HepG2 (cell line): ENCODE data around the gene EGLN1. TPM values are rescaled to one million over a fixed set of nuclear protein-coding genes. Genes with fewer than 3 reads are reported as not detected.
A peak's percentile ranks its signal among the peaks of the same experiment; 100 is the strongest.

Source experiments
- AGO1 ChIP-seq: fragments of 200-400 bp; formaldehyde crosslinking; IDR thresholded peaks from 2 replicates; pipeline ENCODE4 v1.6.1; 2017; ENCODE audit warnings: mild to moderate bottlenecking, low read depth, low read length, moderate library complexity; ENCODE audit not compliant: poor library complexity, severe bottlenecking
- CAMTA2 ChIP-seq: sonication (generic); formaldehyde crosslinking; IDR thresholded peaks from 2 replicates; pipeline ENCODE4 v1.4.0; 2020; ENCODE audit warnings: mild to moderate bottlenecking, missing genetic modification reagents, borderline replicate concordance
- CBX5 ChIP-seq: sonication (generic); formaldehyde crosslinking; IDR thresholded peaks from 2 replicates; pipeline ENCODE4 v1.4.0; 2020; ENCODE audit warnings: missing genetic modification reagents, borderline replicate concordance
- ETS1 ChIP-seq: sonication (generic); formaldehyde crosslinking; IDR thresholded peaks from 2 replicates; pipeline ENCODE4 v1.4.0; 2020; ENCODE audit warnings: missing genetic modification reagents
- HNRNPK ChIP-seq: fragments of 200-400 bp; formaldehyde crosslinking; IDR thresholded peaks from 2 replicates; pipeline ENCODE4 v1.6.1; 2018; ENCODE audit warnings: low read length, low read depth, moderate library complexity, mild to moderate bottlenecking; ENCODE audit not compliant: poor library complexity, severe bottlenecking
- HOXD1 ChIP-seq: sonication (generic); formaldehyde crosslinking; IDR thresholded peaks from 2 replicates; pipeline ENCODE4 v1.5.0; 2020; ENCODE audit warnings: missing genetic modification reagents
- KDM5A ChIP-seq: fragments of 200-600 bp; sonication (generic); IDR thresholded peaks from 2 replicates; pipeline ENCODE4 v1.7.0; 2018; ENCODE audit warnings: antibody characterized with exemption, mild to moderate bottlenecking, low read length, borderline replicate concordance
- RBFOX2 ChIP-seq: fragments of 200-400 bp; formaldehyde crosslinking; IDR thresholded peaks from 2 replicates; pipeline ENCODE4 v1.6.1; 2017; ENCODE audit warnings: low read depth, mild to moderate bottlenecking, low read length
- SMAD9 ChIP-seq: sonication (generic); formaldehyde crosslinking; IDR thresholded peaks from 2 replicates; pipeline ENCODE4 v1.5.1; 2020; ENCODE audit warnings: mild to moderate bottlenecking, missing genetic modification reagents
- SNAI1 ChIP-seq: sonication (generic); formaldehyde crosslinking; IDR thresholded peaks from 2 replicates; pipeline ENCODE4 v1.5.0; 2020; ENCODE audit warnings: mild to moderate bottlenecking, missing genetic modification reagents, borderline replicate concordance
- SOX6 ChIP-seq, 2 experiments: fragments of 450-650 bp in 1 of 2; sonication (generic) in 1 of 2; formaldehyde crosslinking in 1 of 2; IDR thresholded peaks; 2 replicates each; pipeline versions ENCODE4 v1.4.0 to v1.6.1; 2017 to 2020; ENCODE audit warnings: antibody characterized with exemption in 1 of 2, mild to moderate bottlenecking in 1 of 2, missing genetic modification reagents in 1 of 2
- TEAD2 ChIP-seq: sonication (generic); formaldehyde crosslinking; IDR thresholded peaks from 2 replicates; pipeline ENCODE4 v1.9.0; 2021; ENCODE audit warnings: missing genetic modification reagents
- TOE1 ChIP-seq: sonication (generic); formaldehyde crosslinking; IDR thresholded peaks from 2 replicates; pipeline ENCODE4 v1.4.0; 2020; ENCODE audit warnings: mild to moderate bottlenecking, missing genetic modification reagents
- YY1 ChIP-seq: IDR thresholded peaks from 2 replicates; pipeline ENCODE4 v1.6.1; 2011; ENCODE audit warnings: low read length, low read depth, moderate library complexity, mild to moderate bottlenecking; ENCODE audit not compliant: insufficient read depth, insufficient replicate concordance
- ZNF430 ChIP-seq: sonication (generic); formaldehyde crosslinking; IDR thresholded peaks from 2 replicates; pipeline ENCODE4 v1.9.0; 2021; ENCODE audit warnings: mild to moderate bottlenecking, missing genetic modification reagents
- ZNF431 ChIP-seq: sonication (generic); formaldehyde crosslinking; IDR thresholded peaks from 2 replicates; pipeline ENCODE4 v1.9.0; 2022; ENCODE audit warnings: missing genetic modification reagents, low read depth, mild to moderate bottlenecking, borderline replicate concordance
- ZNF451 ChIP-seq: sonication (generic); formaldehyde crosslinking; IDR thresholded peaks from 2 replicates; pipeline ENCODE4 v1.5.0; 2020; ENCODE audit warnings: mild to moderate bottlenecking, missing genetic modification reagents
- ZNF614 ChIP-seq: IDR thresholded peaks from 2 replicates; pipeline ENCODE4 v1.6.1; 2018; ENCODE audit warnings: missing biosample characterization, missing genetic modification reagents, inconsistent platforms, borderline replicate concordance
- ZNF737 ChIP-seq: sonication (generic); formaldehyde crosslinking; IDR thresholded peaks from 2 replicates; pipeline ENCODE4 v1.5.0; 2020; ENCODE audit warnings: missing genetic modification reagents, mild to moderate bottlenecking, borderline replicate concordance
- ZNF766 ChIP-seq: sonication (generic); formaldehyde crosslinking; IDR thresholded peaks from 2 replicates; pipeline ENCODE4 v1.5.0; 2020; ENCODE audit warnings: missing genetic modification reagents, borderline replicate concordance
- polyA plus RNA-seq, 8 experiments: library from polyadenylated mRNA; depleted of rRNA in 3 of 8; stranded (reverse) in 7 of 8; unstranded in 1 of 8; fragments of >200 nt; fragmentation: Illumina TruSeq in 4 of 8; extraction: Trizol in 4 of 8; gene quantifications; 2 replicates each; pipeline versions ENCODE4 v1.2.1 to v1.2.3, GENCODE V29; 2011 to 2016; ENCODE audit warnings: low read depth in 4 of 8, missing spikeins in 1 of 8, mixed read lengths in 1 of 8; ENCODE audit not compliant: insufficient read depth in 1 of 8
- total RNA-seq, 5 experiments: library from RNA; depleted of rRNA; stranded (reverse); fragments of >200 nt; fragmentation: Illumina TruSeq; extraction: Trizol; gene quantifications; 2 replicates each; pipeline ENCODE4 v1.2.3, GENCODE V29; 2016; ENCODE audit warnings: low read depth in 1 of 5
- TF ChIP-seq, protein P1 (sequence below): sonication (generic); formaldehyde crosslinking; IDR thresholded peaks from 2 replicates; pipeline ENCODE4 v1.5.0; 2020; ENCODE audit warnings: mild to moderate bottlenecking, missing genetic modification reagents
- TF ChIP-seq, protein P2 (sequence below): sonication (generic); formaldehyde crosslinking; IDR thresholded peaks from 2 replicates; pipeline ENCODE4 v1.5.0; 2020; ENCODE audit warnings: missing genetic modification reagents

Gene EGLN1
- total and polyA plus RNA-seq, 2 of the 13 experiments (the other 11 are each of a cell fraction or from before 2014, with no cell fraction given), result 34.4 to 44.1 TPM

- TF ChIP-seq SMAD9 (CRISPR knock-in tag) (no peak), ETS1 (no peak), ZNF614 (CRISPR knock-in tag) (0 out of 2 replicates have a peak, but pooled peaks have one; percentile 27), ZNF451 (CRISPR knock-in tag) (no peak), AGO1 (peak; percentile 26), HOXD1 (CRISPR knock-in tag) (0 out of 2 replicates have a peak, but pooled peaks have one; percentile 48), CBX5 (CRISPR knock-in tag) (no peak), TEAD2 (CRISPR knock-in tag) (no peak), YY1 (peak; percentile 46), ZNF766 (peak; percentile 51; the same call in 1 of the 2 replicates), CAMTA2 (CRISPR knock-in tag) (0 out of 2 replicates have a peak, but pooled peaks have one; percentile 80), ZNF430 (CRISPR knock-in tag) (peak; percentile 61; the same call in 1 of the 2 replicates), HNRNPK (no peak), TOE1 (CRISPR knock-in tag) (no peak), ZNF737 (CRISPR knock-in tag) (peak; percentile 56; the same call in 1 of the 2 replicates), SOX6 (IDR thresholded peaks at IDR 0.05) (no peak), SOX6 (CRISPR knock-in tag; IDR thresholded peaks at IDR 0.05) (0 out of 2 replicates have a peak, but pooled peaks have one; percentile 29), KDM5A (peak; percentile 34), RBFOX2 (peak; percentile 28; the same call in 1 of the 2 replicates), SNAI1 (0 out of 2 replicates have a peak, but pooled peaks have one; percentile 67), ZNF431 (CRISPR knock-in tag) (0 out of 2 replicates have a peak, but pooled peaks have one; percentile 43)
- TF ChIP-seq, protein P1, sequence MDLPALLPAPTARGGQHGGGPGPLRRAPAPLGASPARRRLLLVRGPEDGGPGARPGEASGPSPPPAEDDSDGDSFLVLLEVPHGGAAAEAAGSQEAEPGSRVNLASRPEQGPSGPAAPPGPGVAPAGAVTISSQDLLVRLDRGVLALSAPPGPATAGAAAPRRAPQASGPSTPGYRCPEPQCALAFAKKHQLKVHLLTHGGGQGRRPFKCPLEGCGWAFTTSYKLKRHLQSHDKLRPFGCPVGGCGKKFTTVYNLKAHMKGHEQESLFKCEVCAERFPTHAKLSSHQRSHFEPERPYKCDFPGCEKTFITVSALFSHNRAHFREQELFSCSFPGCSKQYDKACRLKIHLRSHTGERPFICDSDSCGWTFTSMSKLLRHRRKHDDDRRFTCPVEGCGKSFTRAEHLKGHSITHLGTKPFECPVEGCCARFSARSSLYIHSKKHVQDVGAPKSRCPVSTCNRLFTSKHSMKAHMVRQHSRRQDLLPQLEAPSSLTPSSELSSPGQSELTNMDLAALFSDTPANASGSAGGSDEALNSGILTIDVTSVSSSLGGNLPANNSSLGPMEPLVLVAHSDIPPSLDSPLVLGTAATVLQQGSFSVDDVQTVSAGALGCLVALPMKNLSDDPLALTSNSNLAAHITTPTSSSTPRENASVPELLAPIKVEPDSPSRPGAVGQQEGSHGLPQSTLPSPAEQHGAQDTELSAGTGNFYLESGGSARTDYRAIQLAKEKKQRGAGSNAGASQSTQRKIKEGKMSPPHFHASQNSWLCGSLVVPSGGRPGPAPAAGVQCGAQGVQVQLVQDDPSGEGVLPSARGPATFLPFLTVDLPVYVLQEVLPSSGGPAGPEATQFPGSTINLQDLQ (CRISPR knock-in tag), result no peak
- TF ChIP-seq, protein P2, sequence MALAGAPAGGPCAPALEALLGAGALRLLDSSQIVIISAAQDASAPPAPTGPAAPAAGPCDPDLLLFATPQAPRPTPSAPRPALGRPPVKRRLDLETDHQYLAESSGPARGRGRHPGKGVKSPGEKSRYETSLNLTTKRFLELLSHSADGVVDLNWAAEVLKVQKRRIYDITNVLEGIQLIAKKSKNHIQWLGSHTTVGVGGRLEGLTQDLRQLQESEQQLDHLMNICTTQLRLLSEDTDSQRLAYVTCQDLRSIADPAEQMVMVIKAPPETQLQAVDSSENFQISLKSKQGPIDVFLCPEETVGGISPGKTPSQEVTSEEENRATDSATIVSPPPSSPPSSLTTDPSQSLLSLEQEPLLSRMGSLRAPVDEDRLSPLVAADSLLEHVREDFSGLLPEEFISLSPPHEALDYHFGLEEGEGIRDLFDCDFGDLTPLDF, result no peak
These were observed 83.6 kb downstream of the EGLN1 start, which contains the start of gene SPRTN (continued) for GRCh38 chr1:231338270-231339128.
